AML-193 (cell line): ENCODE measurements around the gene GRP.

Experiments used
- DNase-seq, 2 experiments: peaks; one replicate each; lab custom pipeline; 2025; lab: John Stamatoyannopoulos, UW

The GRP gene

DNA sequence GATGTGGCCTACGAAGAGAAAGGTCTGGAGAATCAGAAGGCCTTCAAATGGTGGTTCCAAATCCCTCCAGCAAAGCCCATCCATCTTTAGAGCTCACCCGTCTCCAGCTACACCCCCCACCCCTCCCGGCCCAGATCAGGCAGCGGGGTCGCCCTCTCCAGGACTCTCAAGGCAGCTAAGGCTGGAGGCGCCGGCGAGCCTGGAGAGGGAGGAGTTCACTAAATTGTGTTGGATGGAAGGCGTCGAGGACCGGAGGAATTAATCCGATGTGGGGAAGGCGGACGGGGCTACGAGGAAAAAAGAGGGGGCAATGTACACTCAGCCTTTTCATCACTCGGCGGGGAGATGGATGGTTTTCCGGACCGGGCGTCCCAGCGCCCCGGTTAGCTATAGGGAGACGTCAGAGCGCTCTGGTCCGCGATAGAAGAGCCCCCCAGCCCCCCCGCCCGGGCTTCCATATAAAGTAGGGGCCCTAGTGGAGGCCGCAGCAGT, at the start of gene GRP:
Gene GRP, plus strand, starts transcription at position 487 of the 492 bp plus-strand sequence. CDS start 108 bp downstream, outside the sequence.
- no peak for DNase-seq

DNA sequence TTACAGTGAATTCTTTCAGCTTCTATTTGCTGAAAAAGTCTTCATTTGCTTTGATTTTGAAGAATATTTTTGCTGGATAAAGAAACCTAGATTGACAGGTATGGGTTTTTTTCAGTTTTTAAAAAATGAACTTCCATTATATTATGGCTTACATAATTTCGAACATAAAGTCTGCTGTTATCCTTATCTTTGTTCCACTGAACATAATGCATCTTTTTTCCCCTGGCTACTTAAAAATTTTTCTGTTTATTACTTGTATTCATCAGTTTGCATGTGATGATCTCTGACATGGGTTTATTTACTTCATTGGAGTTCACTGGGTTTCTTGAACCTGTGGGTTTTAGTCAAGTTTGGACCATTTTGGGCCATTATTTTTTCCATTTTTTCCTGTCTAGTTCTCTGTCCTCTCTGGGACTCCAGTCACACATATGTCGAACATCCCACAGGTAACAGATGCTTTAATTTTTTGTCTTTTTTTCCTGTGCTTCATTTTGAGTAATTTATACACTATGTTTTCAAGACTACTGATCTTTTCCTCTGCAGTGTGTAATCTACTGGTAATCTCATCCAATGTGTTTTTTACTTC, 47.2 kb upstream of the GRP start:
- no peak for DNase-seq

DNA sequence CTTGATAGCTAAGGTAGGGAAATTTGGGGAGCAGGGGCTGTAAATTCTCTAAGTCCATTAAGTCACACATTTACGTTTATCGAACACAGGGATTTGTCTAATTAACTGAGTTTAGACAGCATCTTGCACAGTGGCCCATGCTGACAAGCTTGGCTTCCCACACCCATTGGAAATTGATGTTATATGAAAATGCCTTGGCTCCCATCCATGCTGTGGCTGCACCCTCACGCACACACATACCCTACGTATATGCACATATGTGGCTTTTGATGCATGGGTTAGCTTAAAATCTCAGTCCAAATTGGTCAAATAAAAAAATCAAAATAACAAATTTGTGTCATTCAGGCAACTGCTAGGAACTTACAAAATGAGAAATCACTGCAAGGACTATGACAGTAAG, 42.5 kb upstream of the GRP start:
- no peak for DNase-seq

DNA sequence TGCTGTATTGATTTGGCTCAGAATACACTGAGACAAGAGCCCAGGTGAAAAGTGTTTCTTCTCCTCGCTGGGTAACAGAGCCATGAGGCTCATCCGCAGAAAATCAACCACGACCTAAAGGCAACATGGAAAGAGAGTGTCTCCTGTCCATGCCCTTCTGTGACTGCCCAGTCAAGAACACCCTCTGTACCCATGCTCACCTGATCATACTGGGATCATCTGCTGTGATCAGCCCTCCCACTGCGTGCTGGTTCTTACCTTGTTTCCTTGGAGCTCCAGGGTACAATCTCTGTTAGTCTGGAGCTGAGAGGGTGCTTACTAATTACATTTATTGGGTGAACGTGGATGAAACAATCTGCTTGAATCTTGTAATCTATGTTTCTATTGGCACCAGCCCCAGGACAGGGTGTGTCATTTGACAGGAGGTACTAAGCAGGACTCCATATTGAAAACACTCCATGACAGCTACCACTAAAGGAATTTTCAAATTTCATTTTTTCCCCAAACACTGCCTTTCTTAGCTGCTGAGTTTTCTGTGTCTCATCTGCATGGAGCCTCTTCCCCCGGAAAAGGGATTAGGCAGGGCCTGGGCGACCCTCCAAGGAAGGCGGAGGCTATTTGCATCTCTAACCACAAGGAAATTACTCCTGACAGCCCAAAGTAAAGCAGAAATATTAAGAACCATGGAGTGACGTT, 39.7 kb upstream of the GRP start:
- no peak for DNase-seq

GRCh38 chr18:59182673-59183072, 37.3 kb upstream of the GRP start:
- no peak for DNase-seq

- DNase-seq = no peak
Observed at GRCh38 chr18:59189008-59189407, 30.9 kb upstream of the GRP start.

DNA sequence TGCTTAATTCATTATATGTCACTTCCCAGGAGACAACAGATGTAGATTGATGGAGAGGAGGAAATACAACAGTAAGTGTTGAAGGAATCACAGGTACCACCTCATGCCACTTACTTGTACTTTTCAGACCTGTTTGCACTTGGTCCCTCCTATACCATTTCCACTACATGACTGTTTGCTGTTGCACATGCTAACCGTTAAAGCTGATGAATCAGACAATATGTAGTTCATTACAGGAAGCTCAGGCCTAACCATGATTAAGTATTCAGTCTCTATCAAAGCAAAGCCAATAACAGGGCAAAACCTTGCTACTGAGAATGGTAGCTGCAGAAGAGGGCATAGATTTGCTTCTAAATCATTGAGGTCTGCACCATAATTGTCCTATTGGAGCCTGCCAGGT, 30.2 kb upstream of the GRP start:
- DNase-seq = no peak

GRCh38 chr18:59196161-59196725, 23.7 kb upstream of the GRP start:
- no peak for DNase-seq

GRCh38 chr18:59197636-59198035, 22.3 kb upstream of the GRP start:
- no peak for DNase-seq

DNA sequence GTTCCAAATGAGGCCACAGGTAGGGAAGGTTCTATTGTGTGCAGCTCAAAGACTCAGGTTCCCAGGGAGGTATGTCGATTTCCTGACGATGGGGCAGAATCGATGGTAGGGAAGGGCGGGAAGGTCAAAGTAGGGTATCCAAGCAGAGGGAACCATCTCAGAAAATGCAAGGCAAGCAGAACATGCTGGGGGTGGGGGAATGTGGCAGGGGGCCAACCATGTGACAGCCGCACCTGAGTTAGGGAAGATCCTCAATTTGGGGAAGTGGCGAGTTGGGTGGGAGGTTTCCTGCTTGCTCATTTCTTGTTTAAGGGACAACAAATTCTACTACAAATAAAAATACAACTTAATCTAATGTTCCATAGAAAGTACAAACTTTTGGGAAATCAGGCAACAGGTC, 21.7 kb upstream of the GRP start:
- DNase-seq = no peak

DNA sequence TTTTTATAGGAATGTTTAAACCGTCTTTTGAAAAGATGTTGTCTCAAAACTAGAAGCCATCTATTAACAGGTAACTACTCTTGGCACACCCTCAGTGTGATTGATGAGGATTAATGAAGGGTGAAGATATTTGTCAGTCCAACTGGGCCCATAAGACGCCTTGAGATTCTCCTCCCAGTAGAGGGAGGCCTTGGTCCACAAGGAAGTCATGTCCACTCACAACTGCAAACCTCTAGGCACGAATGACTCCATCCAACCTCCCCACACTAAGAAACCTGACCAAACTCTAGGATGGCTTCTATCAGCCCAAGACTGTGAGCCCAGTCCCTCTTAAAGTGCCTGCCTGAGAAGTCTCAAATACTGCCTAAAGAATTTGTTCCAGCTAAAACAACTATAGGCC, 19.2 kb upstream of the GRP start:
- DNase-seq = no peak

GRCh38 chr18:59202258-59202820, 17.6 kb upstream of the GRP start:
- no peak for DNase-seq

GRCh38 chr18:59207506-59207905, 12.5 kb upstream of the GRP start:
- no peak for DNase-seq

- DNase-seq = no peak
Observed at GRCh38 chr18:59208602-59209125, 11.3 kb upstream of the GRP start.

- no peak for DNase-seq
Observed at GRCh38 chr18:59210299-59210698, 9.7 kb upstream of the GRP start.

- no peak for DNase-seq
Observed at GRCh38 chr18:59211629-59212028, 8.3 kb upstream of the GRP start.

DNA sequence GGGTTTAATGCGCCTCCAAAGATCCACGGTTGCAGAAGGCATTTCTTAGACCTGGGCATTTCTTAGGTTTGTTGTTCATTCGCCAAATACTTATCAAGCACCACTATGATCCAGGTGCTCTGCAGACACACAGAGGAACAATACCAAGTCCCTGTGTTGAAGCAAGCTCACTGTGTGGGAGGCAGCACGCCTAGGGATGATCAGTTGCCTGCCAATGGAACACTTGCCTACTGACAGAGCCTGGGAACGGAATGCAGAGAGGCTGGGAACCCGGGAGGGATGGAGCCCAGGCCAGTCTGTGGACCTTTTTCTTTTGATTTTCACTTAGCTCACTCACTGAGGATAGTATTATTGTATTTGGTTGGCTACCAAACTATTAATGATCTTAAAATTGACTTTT, 1.9 kb upstream of the GRP start:
- no peak for DNase-seq

- DNase-seq = no peak
Observed at GRCh38 chr18:59220164-59220783, 316 bp downstream of the GRP start.

GRCh38 chr18:59220784-59221765, 1.1 kb downstream of the GRP start:
- no peak for DNase-seq

GRCh38 chr18:59222341-59222740, 2.4 kb downstream of the GRP start:
- no peak for DNase-seq

- DNase-seq = no peak
Observed at GRCh38 chr18:59228351-59228750, 8.4 kb downstream of the GRP start.
